GM06990 (cell line): ENCODE results near the gene GMPPA.

Source experiments
- DNase-seq: peaks from one replicate; pipeline ENCODE4 v3.0.0-alpha.2; 2011; ENCODE audit not compliant: insufficient read length; ENCODE audit errors: extremely low read depth
- H3K27me3 ChIP-seq: replicated peaks from 2 replicates; pipeline ENCODE4 v1.6.0; 2011; ENCODE audit warnings: low read length; ENCODE audit not compliant: control insufficient read depth, insufficient read depth
- H3K36me3 ChIP-seq: 2 replicates; pipeline ENCODE4 v1.5.1; 2011; ENCODE audit warnings: low read length; ENCODE audit not compliant: control insufficient read depth, insufficient read depth
- H3K4me3 ChIP-seq: replicated peaks from 2 replicates; pipeline ENCODE4 v1.5.1; 2011; ENCODE audit warnings: low read depth, mild to moderate bottlenecking, control low read depth, low read length
- TF ChIP-seq, protein P1 (sequence below): IDR thresholded peaks from 2 replicates; pipeline ENCODE4 v1.5.1; 2011; ENCODE audit warnings: low read length, control low read depth, mild to moderate bottlenecking, inconsistent platforms; ENCODE audit not compliant: insufficient read depth, poor library complexity, severe bottlenecking

The GMPPA gene

DNA sequence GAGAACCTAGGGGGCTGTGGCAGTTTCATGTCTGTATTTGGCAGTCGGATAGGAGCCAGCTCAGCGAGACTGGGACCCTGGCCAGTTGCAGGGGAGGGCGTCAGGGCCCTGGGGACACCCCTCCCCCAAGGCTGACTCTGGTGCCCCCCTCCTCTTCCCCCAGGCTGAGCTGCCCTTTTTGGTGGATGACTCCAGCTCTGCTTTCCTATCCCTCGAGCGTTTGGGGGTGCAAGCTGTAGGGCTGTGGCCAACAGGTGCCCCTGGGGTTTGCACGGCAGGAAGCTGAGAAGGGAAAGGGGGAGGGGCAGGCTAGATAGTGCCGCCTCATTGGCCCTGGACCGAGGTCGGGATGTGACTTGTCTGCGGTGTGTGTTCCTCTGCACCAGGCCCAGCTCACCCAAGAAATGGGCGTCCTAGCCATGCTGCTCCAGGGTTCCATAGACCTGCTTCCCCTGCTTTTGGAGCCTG lies 37.6 kb upstream of the GMPPA start:
- H3K27me3 ChIP-seq, result no peaks in the 10 kb centered on the region; the same call in 1 of the 2 replicates
- no peak for DNase-seq
- H3K36me3 ChIP-seq, result no peaks in the 10 kb centered on the region
- no peak overlapping the region for H3K4me3 ChIP-seq
- TF ChIP-seq, protein P1, sequence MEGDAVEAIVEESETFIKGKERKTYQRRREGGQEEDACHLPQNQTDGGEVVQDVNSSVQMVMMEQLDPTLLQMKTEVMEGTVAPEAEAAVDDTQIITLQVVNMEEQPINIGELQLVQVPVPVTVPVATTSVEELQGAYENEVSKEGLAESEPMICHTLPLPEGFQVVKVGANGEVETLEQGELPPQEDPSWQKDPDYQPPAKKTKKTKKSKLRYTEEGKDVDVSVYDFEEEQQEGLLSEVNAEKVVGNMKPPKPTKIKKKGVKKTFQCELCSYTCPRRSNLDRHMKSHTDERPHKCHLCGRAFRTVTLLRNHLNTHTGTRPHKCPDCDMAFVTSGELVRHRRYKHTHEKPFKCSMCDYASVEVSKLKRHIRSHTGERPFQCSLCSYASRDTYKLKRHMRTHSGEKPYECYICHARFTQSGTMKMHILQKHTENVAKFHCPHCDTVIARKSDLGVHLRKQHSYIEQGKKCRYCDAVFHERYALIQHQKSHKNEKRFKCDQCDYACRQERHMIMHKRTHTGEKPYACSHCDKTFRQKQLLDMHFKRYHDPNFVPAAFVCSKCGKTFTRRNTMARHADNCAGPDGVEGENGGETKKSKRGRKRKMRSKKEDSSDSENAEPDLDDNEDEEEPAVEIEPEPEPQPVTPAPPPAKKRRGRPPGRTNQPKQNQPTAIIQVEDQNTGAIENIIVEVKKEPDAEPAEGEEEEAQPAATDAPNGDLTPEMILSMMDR, result no peak

DNA sequence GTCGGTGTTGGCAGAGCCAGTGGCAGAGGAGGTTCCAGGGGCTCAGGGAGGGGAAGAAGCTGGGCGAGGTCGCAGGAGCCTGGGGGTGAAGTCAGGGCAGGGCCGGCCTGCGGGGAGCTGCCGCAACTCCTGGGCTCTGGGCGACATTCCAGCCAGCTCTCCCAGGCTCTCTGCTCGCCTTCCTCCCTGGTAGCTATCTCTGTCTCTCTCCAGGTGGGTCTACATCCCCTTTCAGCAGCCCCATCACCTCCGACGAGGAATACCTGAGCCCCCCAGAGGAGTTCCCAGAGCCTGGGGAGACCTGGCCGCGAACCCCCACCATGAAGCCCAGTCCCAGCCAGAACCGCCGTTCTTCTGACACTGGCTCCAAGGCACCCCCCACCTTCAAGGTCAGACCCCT lies 37.0 kb upstream of the GMPPA start:
- Histone ChIP-seq H3K4me3 (no peak overlapping the region), H3K27me3 (no peaks in the 10 kb centered on the region; the same call in 1 of the 2 replicates), H3K36me3 (no peaks in the 10 kb centered on the region)
- TF ChIP-seq, protein P1, result no peak
- no peak for DNase-seq

- TF ChIP-seq, protein P1, result no peak
- DNase-seq, result no peak
- no peak overlapping the region for H3K4me3 ChIP-seq
- H3K27me3 ChIP-seq, result no peaks in the 10 kb centered on the region; the same call in 1 of the 2 replicates
- no peaks in the 10 kb centered on the region for H3K36me3 ChIP-seq
These were observed 36.3 kb upstream of the GMPPA start for GRCh38 chr2:219462349-219462748.

- TF ChIP-seq, protein P1, result no peak
- Histone ChIP-seq H3K4me3 (no peak overlapping the region), H3K27me3 (no peaks in the 10 kb centered on the region; the same call in 1 of the 2 replicates), H3K36me3 (no peaks in the 10 kb centered on the region)
- DNase-seq, result no peak
These were observed 34.2 kb upstream of the GMPPA start for GRCh38 chr2:219464286-219465032.

DNA sequence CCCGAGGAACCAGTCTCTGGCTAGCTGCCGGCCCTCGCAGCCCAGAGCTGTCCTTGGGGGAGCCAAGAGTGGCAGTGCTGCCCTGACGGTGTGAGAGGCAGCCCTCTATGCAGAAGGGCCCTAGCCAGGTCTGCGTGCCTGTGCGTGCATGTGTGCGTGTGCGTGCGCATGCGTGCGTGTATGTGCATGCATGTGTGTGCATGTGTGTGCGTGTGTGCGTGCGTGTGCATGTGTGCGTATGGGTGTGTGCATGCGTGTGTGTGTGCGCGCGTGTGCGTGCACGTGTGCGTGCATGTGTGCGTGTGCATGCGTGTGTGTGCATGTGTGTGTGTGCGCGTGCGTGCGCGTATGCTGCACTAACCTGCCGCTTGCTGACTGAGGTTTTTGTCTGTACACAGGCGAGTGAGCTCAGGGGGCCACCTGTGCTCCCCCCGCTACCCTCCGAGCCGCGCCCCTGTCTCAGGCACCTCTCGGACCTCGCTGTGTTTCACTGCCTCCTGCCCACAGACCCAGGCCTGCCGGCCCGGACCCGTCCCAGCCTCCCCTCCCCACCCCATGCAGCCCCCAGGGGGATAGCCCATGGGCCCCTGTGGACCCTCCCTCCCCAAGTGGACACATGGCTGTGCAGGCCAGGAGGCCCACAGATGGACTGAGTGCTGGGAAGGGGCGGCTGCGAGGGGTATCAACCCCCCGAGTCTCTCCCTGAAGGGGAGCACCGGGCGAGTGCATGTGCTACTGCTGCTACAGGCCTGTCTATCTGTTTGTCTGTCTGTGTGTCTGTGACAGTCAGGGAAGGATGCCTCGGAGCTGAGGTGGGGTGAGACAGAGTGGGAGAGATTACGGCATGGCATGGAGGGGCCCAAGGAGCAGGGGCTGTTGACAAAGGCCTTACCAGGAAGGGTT lies 32.8 kb upstream of the GMPPA start:
- Histone ChIP-seq H3K4me3 (no peak overlapping the region), H3K27me3 (peaks cover 2% of the 10 kb centered on the region; the same call in 1 of the 2 replicates), H3K36me3 (no peaks in the 10 kb centered on the region)
- TF ChIP-seq, protein P1, result no peak
- no peak for DNase-seq
